ENCODE measurements around the gene GRIFIN. TPM values are rescaled to one million over a fixed set of nuclear protein-coding genes. Genes with fewer than 3 reads are reported as not detected.
A peak's percentile ranks its signal among the peaks of the same experiment; 100 is the strongest.

GRIFIN gene
- total RNA-seq, 2 donors from 2014 or later, result not detected

DNA sequence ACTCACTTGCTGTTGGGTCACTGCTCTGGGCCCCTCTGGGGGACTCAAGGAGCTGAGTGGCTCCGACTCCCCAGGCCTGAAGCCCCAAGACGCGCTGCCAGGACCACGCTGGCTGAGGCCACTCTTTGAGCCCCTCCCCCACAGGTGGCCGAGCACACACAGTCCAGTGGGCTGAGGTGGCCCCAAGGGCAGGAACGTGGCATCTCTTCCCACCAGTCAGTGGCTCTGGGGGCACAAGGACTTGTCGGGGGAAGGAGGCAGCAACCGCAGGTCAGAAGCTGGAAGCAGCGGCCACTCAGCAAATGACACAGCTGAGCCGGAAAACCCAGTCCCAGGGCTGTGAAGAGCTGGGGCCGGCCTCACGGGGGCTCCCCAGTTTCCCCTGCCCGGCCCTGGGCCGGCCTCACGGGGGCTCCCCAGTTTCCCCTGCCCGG lies 24.1 kb downstream of the GRIFIN start:
- Histone ChIP-seq H3K4me1 (replicated peaks) (peaks cover 4% of the 10 kb centered on the region), H3K4me3 (peak overlapping the region; percentile 13 to 18), H3K27ac (no peak overlapping the region), H3K9me3 (no peaks in the 10 kb centered on the region), H3K36me3 (no peaks in the 10 kb centered on the region), H3K27me3 (replicated peaks; ENCODE audit: insufficient read depth) (no peaks in the 10 kb centered on the region)
- DNase-seq (ENCODE audit: low spot score), result no peak
- intact Hi-C loops (cut with DNase I), result loop anchor here (5.0 kb wide), 1 partner anchor 230 kb away; no protein-coding TSS in a partner anchor
- TF ChIP-seq POLR2AphosphoS5 (IDR thresholded peaks at IDR 0.05) (no peak), CTCF (IDR thresholded peaks at IDR 0.05) (no peak), POLR2A (IDR thresholded peaks at IDR 0.05) (no peak)
- 59% methylated on average over 14 of the region's 16 CpGs for WGBS

DNA sequence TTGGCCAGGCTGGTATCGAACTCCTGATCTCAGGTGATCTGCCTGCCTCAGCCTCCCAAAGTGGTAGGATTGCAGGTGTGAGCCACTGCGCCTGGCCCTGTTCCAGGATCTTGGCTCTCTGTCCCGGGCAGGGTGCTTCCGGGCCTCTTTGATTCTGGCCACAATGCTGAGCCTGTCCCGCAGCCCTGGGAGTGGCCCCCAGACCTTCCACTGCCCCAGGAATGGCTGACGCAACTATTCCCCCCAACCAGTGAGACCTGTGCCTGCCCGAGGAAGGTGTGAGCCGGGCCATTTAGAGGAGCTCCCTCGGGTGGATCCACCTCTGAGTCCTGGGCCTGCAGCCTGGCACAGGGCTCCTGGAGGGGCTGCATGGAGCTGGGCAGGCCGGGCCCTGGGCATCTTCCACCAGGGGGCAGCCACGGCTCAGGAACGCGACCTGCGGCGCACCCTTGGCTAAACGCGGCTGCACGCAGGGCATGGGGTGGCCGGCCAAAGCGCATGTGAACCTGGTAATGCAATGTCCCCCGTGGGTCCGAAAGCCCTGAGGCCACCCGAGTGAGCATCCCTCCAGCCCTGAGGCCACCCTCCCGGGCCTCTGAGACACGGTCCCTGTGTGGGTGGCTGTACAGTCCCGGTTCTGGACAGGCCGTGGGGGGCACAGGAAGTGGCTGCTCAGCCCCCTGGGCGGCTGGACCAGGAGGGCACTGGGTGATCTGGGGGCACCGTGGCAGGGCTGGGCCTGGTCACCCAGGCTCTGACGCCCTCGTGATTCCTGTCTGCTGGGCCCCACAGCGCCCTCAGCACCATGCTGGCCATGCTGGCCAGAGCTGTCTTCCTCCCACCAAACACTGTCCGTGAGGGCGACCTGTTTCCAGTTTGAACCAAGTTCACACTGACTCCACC lies 24.8 kb downstream of the GRIFIN start:
- DNase-seq (ENCODE audit: low spot score), result peak; percentile 71
- Histone ChIP-seq H3K27me3 (replicated peaks; ENCODE audit: insufficient read depth) (no peaks in the 10 kb centered on the region), H3K36me3 (no peaks in the 10 kb centered on the region), H3K27ac (no peak overlapping the region), H3K4me3 (peak overlapping the region; percentile 13 to 18), H3K4me1 (replicated peaks) (peaks cover 4% of the 10 kb centered on the region), H3K9me3 (no peaks in the 10 kb centered on the region)
- WGBS, result 13% methylated on average over 32 of the region's 34 CpGs
- intact Hi-C loops (cut with DNase I), result loop anchor here (5.0 kb wide), 1 partner anchor 231 kb away; no protein-coding TSS in a partner anchor
- TF ChIP-seq CTCF (IDR thresholded peaks at IDR 0.05) (peak; percentile 64 to 93 (median 80)), POLR2A (IDR thresholded peaks at IDR 0.05) (no peak), POLR2AphosphoS5 (IDR thresholded peaks at IDR 0.05) (peak; percentile 53)

DNA sequence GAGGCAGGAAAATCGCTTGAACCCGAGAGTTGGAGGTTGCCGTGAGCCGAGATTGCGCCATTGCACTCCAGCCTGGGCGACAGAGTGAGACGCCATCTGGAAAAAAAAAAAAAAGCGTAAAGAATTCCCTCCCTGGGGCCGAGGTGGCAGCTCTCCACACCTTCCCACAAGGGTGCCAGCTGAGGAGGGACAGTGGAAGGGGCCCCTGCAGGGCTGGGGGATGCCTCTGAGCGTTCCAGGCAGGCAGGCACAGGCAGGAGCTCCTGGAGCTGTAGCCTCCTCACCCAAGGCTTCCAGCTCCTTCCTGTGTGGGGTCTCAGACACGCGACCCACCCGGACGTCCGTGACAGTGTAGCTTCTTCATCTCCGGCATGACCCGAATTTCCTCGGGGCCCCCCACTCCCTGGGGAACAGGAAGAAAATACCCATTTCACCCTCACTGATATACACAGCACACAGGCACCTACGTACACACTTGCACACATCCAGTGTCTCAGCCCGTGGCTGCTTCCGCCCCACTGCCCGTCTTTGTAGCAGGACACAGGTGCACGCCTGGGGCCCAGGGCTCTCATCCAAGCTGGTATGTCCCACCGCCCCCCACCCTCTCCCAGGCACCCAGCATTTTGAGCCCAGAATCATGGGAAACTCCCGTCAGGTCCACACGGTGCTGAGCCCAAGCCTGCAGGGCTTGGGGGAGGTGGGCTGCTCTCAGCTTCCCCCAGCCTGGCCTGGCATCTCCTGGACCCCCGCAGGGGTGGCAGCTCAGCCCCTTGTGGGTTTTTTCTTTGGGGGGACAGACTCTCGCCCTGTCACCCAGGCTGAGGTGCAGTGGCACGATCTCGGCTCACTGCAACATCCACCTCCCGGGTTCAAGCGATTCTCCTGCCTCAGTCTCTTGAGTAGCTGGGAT lies 25.7 kb downstream of the GRIFIN start:
- no peaks in the 10 kb centered on the region for H3K9me3 ChIP-seq
- no peaks in the 10 kb centered on the region for H3K27me3 ChIP-seq (replicated peaks; ENCODE audit: insufficient read depth)
- H3K4me1 ChIP-seq (replicated peaks), result peaks cover 4% of the 10 kb centered on the region
- intact Hi-C loops (cut with DNase I), result loop anchor here (5.0 kb wide), 1 partner anchor 232 kb away; no protein-coding TSS in a partner anchor
- TF ChIP-seq CTCF (IDR thresholded peaks at IDR 0.05), result no peak
- TF ChIP-seq POLR2AphosphoS5 (IDR thresholded peaks at IDR 0.05), result no peak
- TF ChIP-seq POLR2A (IDR thresholded peaks at IDR 0.05), result no peak
- H3K36me3 ChIP-seq, result no peaks in the 10 kb centered on the region
- H3K4me3 ChIP-seq, result no peak overlapping the region
- WGBS, result 38% methylated on average over 31 of the region's 32 CpGs
- no peak for DNase-seq (ENCODE audit: low spot score)
- H3K27ac ChIP-seq, result no peak overlapping the region

- Histone ChIP-seq H3K36me3 (no peaks in the 10 kb centered on the region), H3K9me3 (no peaks in the 10 kb centered on the region), H3K27ac (no peak overlapping the region), H3K27me3 (replicated peaks; ENCODE audit: insufficient read depth) (no peaks in the 10 kb centered on the region), H3K4me1 (replicated peaks) (peaks cover 2% of the 10 kb centered on the region), H3K4me3 (no peak overlapping the region)
- DNase-seq (ENCODE audit: low spot score), result no peak
- TF ChIP-seq POLR2A (IDR thresholded peaks at IDR 0.05) (no peak), CTCF (IDR thresholded peaks at IDR 0.05) (no peak), POLR2AphosphoS5 (IDR thresholded peaks at IDR 0.05) (no peak)
- WGBS, result 89% methylated on average over 10 of the region's 10 CpGs
- intact Hi-C loops (cut with DNase I), result no loop called here
Measured at GRCh38 chr7:2446676-2447075, 29.5 kb downstream of the GRIFIN start.
